Measurements from ENCODE around the gene SYNGR3.

- TF ChIP-seq CTCF (conservative IDR thresholded peaks at IDR 0.05 in 1 of 2, IDR thresholded peaks at IDR 0.05 in 1 of 2; ENCODE audit: low read depth in 1 of 2, low read length in 2 of 2): no peak
- no peak for TF ChIP-seq EZH2 (IDR thresholded peaks at IDR 0.05; ENCODE audit: low read length, missing control alignments)
These were observed 11.9 kb downstream of the SYNGR3 start for GRCh38 chr16:2001456-2002355.

All from fibroblast of lung (primary cell).